Ramos (cell line): Measurements from ENCODE around the gene ACTL9.

Experiments used
- in situ Hi-C: fragments of 300-500 bp; cut with MboI; formaldehyde crosslinking; loops from one replicate; pipeline ENCODE4 v1.14.3; 2022; ENCODE audit warnings: low sequenced_read_pairs; ENCODE audit not compliant: unreplicated experiment

ACTL9 gene

DNA sequence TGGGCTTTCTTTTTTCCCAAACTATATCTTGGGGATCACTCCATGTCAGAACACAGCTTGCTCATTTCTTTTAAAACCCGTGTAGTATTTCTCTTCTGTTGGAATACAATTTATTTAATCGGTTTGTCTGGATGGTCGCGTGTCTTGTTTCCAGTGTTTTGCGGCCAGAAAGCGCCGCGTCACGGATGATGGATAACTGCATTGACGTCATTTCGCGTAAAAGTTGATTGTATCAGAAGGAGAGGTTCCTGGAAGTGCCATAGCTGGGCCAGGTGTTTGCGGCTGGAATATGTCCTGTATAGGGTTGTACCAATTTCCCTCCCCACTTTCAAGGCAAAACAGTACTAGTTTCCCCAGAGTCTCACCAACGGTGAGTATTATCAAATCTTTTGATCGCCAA lies 9.7 kb downstream of the ACTL9 start:
- in situ Hi-C loops, result no loop called here

DNA sequence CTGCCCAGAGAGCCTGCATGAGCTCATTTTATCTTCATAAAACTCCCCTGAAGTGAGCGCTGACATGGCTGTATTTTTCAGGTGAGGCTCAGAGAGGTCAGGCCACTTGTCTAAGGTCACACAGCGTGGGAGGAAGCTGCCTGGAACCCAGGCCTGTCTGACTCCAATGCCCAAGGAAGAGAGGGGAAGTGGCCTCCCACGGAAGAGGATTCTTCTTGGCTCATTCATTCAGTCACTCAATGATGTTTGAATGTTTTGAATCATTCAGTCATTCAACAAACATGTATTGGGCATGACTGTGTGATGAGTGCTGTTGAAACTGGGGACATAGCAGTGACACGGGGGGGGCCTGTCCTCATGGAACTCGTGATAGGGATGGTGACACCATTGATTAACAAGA lies 12.0 kb downstream of the ACTL9 start:
- in situ Hi-C loops, result no loop called here

DNA sequence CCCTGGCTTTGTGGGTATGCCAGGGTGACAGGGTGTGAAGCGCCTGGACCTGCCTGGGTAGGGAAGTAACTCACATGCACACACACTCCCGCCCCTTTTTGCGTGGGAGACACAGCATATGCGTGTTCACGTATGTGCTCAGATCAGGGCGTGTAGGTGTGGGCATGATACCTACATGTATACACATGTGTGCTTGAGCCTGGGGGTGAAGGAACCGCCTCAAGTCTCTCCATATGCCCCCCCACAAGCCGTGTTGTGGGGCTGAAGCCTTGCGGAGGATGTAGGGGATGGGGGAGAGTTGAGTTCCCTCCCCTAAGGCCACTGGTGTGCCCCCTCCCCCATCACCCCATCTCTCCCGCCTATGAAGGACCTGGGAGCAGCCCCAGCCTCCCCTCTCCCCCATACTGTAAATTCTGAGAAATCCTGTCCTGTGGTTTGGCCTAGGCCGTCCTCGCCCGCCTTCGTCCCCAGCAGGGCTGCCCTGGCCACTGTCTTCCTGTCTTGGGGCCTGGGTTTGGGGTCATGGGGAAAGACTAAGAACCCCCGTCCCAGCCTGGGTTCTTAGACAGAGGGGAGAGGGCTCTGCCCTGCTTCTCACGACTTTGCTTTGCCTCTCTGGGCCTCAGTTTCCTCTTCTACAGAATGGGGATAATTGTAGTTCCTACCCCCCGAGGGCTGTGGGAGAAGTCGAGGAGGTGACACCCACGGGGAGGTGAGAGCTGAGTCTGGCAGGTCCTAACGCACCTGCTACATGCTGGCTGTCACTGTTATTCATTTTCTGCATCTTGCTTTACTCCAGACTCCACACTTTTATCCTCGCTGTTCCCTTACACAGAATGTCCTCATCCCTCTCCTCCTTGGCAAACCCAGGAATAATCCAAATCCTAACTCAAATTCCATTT lies 14.3 kb downstream of the ACTL9 start:
- in situ Hi-C loops, result no loop called here

DNA sequence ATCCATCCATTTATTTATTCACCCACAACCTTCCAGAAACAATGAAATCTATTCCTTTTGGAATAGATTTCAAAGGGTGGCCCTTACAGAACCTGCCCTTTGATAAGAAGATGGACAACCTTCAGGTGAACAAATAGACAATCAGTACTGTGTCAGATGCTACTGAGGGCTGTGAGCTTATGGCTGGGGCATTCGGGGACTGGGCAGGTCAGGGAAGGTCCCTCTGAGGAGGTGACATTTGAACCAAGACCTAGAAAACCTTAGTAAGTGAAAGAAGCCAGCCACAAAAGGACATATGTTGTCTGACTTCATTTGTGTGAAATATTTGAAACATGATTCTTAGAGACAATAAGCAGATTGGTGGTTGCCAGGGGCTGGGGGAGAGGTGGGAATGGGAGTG lies 15.7 kb downstream of the ACTL9 start:
- in situ Hi-C loops, result no loop called here

DNA sequence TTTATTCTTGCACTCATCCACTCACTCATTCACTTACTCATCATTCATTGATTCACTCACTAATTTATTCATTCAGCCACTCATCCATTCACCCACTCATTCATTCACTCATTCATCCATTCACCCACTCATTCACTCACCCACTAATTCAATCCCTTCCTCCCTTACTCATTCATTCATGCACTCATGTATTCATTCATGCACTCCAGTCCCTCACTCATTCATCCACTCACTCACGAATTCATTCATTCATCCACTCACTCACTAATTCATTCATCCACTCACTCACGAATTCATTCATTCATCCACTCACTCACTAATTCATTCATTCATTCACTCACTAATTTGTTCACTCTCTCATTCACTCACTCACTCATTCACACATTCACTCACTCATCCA lies 16.1 kb downstream of the ACTL9 start:
- in situ Hi-C loops, result no loop called here

DNA sequence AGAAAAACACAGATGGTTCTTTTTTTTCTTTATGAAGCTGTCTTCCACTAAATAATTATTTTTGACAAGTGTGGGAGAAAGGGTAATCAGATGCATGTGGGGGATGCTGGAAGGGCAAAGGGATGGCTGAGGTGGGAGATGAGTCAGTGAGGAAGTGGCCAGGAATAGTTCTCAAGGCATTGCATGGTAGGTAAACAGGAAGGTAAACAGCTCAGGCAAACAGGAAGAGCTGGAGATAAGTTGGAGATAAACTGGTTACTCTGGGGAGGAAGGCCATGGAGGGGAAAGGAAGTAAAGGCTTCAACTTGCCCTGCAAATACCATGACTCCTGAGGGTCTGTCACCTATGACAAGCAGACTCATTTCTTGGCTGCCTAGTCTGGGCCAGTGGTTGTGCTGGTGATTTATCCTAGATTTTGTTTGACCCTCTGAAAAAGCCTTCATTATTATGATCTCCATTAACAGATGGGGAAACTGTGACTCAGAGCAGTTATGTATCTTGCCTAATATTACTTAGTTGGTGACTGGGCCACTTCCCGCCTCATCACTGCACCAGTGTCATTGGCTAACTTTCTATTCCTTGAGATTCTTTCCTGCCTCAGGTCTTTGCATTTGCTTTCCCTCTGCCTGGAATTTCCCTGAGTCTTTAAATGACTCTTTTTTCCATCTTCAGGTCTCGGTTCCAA lies 17.1 kb downstream of the ACTL9 start:
- in situ Hi-C loops, result no loop called here

DNA sequence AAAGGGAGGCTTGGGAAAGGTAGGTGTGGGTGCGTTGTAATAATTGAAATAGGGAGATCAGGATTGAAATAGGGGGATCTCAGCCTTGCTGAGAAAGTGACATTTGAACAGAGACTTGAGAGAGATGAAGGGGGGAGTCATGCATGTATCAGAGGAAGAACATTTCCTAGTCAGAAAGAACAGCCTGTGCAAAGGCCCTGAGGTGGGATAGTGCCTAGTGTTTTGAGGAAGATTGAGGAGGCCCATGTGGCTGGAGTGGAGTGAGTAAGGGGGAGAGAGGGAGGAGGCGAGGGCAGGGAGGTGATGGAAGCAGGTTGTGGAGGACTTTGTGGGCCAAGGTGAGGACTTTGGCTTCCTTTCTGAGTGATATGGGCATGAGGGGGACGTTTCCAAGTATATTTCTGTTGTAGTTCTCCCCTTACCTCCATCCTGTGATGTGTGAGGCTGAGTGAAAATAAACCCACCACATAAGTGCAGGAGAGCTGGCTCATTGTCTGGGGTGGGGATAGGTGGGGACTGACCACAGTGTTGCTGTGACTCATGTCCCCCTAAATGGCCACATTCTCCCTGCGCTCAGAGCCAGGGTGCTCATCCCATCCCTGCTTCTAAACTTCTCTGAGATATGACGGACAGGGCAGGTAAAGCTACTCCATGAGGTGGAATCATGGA lies 17.8 kb downstream of the ACTL9 start:
- in situ Hi-C loops, result no loop called here

DNA sequence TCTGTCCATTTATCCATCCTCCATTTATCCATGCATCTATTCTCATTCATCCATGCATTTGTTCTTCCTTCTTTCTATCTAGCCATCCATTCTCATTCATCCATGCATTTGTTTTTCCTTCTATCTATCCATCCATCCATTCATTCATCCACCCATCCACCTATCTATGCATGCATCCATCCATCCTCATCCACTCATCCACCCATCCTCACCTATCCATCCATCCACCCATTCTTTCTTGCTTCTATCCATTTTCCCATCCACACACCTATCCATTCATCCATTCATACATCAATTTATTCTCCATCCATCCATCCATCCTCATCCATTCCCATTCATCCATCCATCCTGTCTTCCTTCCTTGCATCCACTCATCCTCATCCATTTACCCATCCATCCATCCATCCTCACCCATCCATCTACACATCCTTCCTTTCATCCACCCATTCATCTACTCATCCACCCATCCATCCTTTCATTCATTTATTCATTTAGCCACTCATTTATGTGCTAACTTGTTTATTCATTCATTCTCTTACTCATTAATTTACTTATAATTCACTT lies 20.3 kb downstream of the ACTL9 start:
- in situ Hi-C loops, result no loop called here

DNA sequence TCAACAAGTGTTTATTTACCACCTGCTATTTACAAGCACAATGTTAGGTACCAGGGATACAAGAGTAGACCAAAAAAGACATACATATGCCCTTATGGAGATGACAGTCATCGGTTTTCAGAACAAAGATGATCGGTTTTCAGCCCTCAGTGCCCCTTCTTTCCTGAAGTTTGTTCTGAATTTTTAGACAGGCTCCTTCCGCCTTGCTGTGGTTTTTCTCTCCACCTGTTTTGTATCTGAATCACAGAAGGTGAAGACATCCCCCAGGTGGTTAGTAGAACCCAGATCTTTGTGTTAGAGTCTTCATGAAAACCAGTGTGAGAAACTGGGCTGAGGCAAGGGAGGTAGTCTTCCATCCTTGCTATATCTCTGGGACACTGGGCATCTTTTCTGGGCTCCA lies 23.5 kb downstream of the ACTL9 start:
- in situ Hi-C loops, result no loop called here

DNA sequence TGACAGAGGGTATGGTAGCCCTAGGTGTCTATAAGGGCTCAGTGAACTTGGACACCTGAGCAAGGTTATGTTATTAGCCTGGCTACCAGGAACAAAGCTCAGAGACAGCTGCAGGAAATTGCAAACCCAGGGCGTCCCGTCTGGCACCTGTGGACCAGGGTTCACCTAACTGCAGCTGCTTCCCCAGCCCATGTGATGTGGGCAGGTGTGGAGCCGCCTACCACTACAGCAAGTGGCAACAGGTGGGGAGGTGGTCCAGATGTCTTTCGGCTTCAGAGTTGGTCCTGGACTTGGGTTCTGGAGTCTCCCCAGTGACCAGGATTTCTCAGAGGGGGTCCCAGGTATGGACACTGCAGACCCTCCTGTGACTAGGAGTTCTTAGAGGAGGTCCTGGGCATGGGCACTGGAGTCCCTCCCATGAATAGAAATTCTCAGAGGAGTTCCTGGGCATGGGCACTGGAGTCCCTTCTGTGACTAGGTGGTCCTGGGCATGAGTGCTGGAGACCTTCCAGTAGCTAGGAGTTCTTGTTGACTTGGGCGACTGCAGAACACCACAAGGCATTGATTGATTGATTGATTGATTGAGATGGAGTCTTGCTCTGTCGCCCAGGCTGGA lies 25.2 kb downstream of the ACTL9 start:
- in situ Hi-C loops, result no loop called here

DNA sequence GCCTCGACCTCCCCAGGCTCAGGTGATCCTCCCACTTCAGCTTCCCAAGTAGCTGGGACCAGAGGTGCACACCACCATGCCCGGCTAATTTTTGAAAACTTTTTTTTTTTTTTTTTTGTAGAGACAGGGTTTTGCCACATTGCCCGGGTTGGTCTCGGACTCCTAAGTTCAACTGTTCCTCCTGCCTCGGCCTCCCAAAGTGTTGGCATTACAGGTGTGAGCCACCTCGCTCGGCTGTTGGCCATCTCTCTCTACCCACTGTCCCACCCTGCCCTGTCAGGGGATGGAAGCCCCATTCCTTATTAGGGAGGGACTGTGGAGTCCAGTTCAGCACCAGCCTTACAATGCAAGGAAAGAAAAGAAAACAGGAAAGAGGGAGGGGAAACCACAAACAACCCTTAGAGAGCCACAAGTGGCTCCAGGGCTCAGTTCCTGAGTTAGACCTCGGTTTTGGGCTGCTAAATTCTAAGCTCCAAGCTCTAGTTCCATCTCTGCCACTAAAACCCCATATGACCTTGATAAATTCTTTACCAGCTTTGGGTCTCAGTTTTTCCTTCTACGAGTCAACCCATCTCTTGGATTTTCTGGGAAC lies 31.7 kb downstream of the ACTL9 start:
- in situ Hi-C loops, result no loop called here

DNA sequence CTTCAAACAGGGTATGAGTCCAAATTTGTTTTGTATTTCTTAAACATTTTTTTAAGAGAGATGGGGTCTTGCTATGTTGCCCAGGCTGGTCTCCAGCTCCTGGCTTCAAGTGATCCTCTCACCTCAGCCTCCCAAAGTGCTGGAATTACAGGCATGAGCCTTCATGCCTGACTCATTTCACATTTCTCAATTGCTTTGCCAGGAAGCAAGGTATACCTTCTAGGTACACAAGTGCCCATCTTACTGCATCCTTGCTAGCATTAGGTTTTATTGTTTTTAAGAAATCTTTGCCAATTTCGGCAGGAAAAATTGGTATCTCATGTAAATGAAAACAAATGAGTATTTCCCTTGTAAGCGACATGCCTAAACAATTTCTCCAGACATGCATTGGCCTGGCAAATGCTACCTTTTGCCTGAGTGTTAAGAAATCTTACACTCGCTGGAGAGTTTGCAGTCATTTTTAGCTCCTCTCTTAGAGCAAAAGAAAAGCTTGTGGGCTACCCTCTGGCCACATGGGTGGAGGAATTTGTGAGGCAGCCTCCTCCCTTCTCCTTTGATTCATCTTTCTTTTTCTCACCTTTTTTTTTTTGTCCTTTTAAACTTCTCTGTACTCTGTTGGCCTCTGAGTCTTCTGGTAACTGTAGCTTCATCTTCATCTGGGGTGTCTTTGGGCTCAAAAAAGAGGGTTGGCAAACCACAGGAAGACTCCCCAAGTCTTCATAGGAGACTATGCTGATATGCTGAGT lies 33.0 kb downstream of the ACTL9 start:
- in situ Hi-C loops, result no loop called here

DNA sequence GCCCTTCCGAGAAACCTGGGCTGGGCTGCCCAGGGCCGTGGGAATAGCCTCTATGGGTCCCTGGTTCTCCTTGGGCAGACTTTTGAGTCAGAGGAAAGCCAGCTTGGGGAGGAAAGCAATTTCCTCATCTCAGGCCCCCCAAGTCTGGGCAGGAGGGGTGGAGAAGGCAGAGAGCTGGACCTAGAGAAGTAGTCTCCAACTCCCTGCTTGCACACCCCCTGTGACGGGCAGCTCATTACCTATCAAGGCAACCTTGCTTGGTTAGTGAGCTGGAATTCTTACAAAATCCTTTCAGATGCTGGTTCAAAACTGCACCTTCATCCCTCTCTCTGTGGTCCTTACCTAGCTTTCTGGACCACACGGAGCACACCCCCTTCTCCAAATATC lies 33.9 kb downstream of the ACTL9 start:
- in situ Hi-C loops, result no loop called here

DNA sequence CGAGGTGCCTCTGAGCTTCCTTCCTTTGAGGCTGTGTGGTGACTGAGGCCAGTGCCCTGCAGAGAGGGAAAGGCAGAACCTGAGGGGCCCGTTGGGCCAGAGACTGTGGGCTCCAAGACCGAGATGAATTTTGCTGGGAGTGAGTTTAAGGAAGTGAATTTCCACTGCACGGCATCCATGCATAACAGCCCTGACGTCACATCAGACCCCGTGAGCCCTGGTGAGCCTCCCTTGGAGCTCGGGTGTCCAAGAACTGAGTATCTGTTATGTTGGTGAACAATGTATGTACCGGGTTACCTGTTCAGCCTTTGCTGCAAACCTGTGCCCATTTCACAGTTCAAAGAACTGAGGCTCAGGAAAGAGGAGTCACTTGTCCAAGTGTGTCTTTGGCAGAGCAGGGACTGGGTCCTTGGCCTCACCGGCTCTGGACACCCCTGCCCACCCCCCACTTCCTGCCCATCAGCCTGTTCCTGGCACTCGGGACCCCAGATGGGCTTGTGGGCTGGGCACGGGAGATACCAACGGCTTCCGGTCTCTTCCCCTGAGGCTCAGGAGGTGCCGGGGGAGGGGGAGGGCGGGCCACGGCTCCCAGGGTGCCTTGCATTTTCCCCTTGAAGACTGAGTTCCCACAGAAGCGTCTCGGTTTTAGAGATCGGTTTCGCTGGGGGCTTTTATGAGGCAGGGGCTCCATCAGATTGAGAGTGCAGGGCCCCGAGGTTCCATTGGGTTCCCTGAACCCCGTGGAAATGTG lies 34.5 kb downstream of the ACTL9 start:
- in situ Hi-C loops, result no loop called here

DNA sequence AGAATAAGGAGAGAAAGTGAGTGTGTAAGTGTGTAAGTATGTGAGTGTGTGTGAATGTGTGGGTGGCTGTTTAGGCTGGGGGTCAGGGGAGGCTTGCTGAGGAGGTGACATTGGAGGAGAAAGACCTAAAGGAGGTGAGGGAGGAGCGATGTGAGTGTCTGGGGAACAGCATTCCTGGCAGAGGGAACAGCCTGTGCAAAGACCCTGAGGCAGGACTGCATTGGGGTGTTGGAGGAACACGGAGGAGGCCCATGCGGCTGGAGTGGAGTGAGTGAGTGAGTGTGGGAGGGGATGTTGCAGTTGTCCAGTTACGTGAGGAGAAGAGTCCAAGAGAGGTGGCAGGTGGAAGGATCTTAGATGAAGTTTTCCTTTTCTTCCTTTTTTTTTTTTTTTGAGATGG lies 36.3 kb downstream of the ACTL9 start:
- in situ Hi-C loops, result no loop called here

DNA sequence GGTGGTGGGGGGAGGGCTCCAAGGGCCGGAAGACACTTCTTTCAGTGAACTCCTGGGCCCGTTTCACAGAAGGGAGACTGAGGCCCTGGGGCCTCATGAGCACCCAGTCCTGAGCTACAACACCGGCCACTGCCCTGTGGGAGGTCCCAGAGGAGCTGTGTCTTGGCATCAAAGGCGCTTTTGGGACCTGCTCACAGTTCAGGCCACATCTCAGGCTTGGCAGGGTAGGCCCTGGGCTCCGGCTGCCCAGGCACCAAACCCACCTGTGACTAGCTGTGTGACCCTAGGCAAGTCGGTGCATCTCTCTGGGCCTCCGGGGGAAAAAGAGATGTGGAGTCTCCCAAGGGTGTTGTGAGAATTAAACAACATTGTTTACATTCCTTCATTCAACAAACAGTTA lies 38.7 kb downstream of the ACTL9 start:
- in situ Hi-C loops, result loop anchor here (5.0 kb wide), 1 partner anchor 32 kb away; no protein-coding TSS in a partner anchor

DNA sequence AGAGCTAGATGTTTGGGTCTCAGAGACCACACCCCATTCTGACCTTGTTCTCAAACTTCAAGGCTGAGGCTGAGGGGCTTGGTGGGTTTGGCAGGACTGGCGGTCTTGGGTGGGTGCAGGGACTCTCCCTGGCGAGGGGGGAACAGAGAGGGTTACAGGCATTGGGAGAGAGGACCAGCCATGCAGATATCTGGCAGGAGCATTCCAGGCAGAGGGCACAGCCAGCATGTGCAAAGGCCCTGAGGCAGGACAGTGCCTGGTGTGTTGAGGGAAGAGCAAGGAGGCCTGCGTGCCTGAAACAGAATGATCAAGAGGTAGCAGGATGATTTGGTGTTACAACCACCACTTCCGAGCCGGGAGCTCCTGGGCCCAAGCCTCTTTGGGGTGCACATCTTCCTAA lies 40.7 kb downstream of the ACTL9 start:
- in situ Hi-C loops, result loop anchor here (5.0 kb wide), 1 partner anchor 34 kb away; no protein-coding TSS in a partner anchor

DNA sequence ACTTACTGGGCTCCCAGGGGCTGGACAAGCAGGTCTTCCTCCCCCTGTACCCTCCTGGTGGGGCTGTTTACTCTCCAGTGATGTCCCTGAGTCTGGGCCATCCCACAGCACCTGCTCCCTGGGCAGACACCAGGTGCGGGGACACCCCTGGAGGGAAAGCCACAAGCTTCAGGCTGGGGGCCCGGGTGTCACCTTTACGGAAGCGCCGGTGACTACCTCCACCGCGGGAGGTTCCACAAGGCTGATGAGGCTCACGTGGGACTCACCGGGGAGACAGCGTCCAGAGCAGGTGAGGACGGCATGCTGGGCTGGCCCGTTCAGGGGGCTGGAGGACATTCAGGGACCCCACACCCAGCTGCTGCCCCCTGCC lies 43.3 kb downstream of the ACTL9 start:
- in situ Hi-C loops, result loop anchor here (5.0 kb wide), 1 partner anchor 37 kb away; no protein-coding TSS in a partner anchor
